Mesenchymal stem cell (in vitro differentiated cells and primary cell): ENCODE results near the gene SDCBP2.

Source experiments
- DNase-seq: peaks from one replicate; pipeline ENCODE4 v3.0.0-alpha.2; 2013
- H2AFZ ChIP-seq: one replicate; pipeline ENCODE4 v1.6.1; 2013; ENCODE audit warnings: low read depth, mild to moderate bottlenecking, control low read depth, inconsistent platforms, low read length, moderate library complexity
- H2AK5ac ChIP-seq: 2 replicates; pipeline ENCODE4 v1.6.1; 2013; ENCODE audit warnings: low read length, moderate library complexity, mild to moderate bottlenecking, inconsistent platforms; ENCODE audit not compliant: severe bottlenecking
- H2BK120ac ChIP-seq: one replicate; pipeline ENCODE4 v1.6.1; 2013; ENCODE audit warnings: low read depth, mild to moderate bottlenecking, inconsistent platforms, low read length, moderate library complexity
- H2BK12ac ChIP-seq, 2 experiments: one replicate each; pipeline ENCODE4 v1.6.1; 2013; ENCODE audit warnings: inconsistent platforms in 2 of 2, low read length in 2 of 2, mild to moderate bottlenecking in 2 of 2, moderate library complexity in 2 of 2, control low read depth in 1 of 2
- H2BK15ac ChIP-seq: one replicate; pipeline ENCODE4 v1.6.1; 2013; ENCODE audit warnings: mild to moderate bottlenecking, low read depth, inconsistent platforms; ENCODE audit not compliant: poor library complexity, severe bottlenecking
- H2BK5ac ChIP-seq: 2 replicates; pipeline ENCODE4 v1.6.1; 2013; ENCODE audit warnings: low read depth, mild to moderate bottlenecking, low read length, control low read depth, inconsistent platforms; ENCODE audit not compliant: poor library complexity, severe bottlenecking
- H3K14ac ChIP-seq, 2 experiments: one replicate each; pipeline ENCODE4 v1.6.1; 2013; ENCODE audit warnings: inconsistent platforms in 2 of 2, low read length in 2 of 2, control low read depth in 1 of 2, mild to moderate bottlenecking in 1 of 2, moderate library complexity in 1 of 2
- H3K18ac ChIP-seq, 2 experiments: one replicate each; pipeline ENCODE4 v1.6.1; 2013; ENCODE audit warnings: inconsistent platforms in 2 of 2, low read length in 2 of 2, control low read depth in 1 of 2, low read depth in 1 of 2, mild to moderate bottlenecking in 1 of 2
- H3K23ac ChIP-seq, 2 experiments: one replicate each; pipeline ENCODE4 v1.6.1; 2013; ENCODE audit warnings: inconsistent platforms in 2 of 2, low read length in 2 of 2, mild to moderate bottlenecking in 2 of 2, moderate library complexity in 2 of 2, control low read depth in 1 of 2
- H3K27ac ChIP-seq: 2 replicates; pipeline ENCODE4 v1.5.1; 2013; ENCODE audit warnings: mild to moderate bottlenecking, moderate library complexity, low read length, control low read depth, inconsistent platforms; ENCODE audit not compliant: poor library complexity, severe bottlenecking
- H3K27me3 ChIP-seq, 2 experiments: 2 replicates each; pipeline versions ENCODE4 v1.6.1 to v1.7.0; 2013; ENCODE audit warnings: low read length in 2 of 2, mild to moderate bottlenecking in 2 of 2, moderate library complexity in 2 of 2, control low read depth in 1 of 2, inconsistent platforms in 1 of 2; ENCODE audit not compliant: control insufficient read depth in 1 of 2, insufficient read depth in 1 of 2
- H3K36me3 ChIP-seq, 2 experiments: 2 replicates each; pipeline versions ENCODE4 v1.6.1 to v1.7.0; 2013; ENCODE audit warnings: low read length in 2 of 2, control low read depth in 1 of 2, inconsistent platforms in 1 of 2, low read depth in 1 of 2, mild to moderate bottlenecking in 1 of 2; ENCODE audit not compliant: insufficient read depth in 2 of 2, control insufficient read depth in 1 of 2
- H3K4ac ChIP-seq, 2 experiments: one replicate each; pipeline ENCODE4 v1.6.1; 2013; ENCODE audit warnings: inconsistent platforms in 2 of 2, low read length in 2 of 2, mild to moderate bottlenecking in 2 of 2, moderate library complexity in 2 of 2, control low read depth in 1 of 2, low read depth in 1 of 2
- H3K4me1 ChIP-seq: 2 replicates; pipeline ENCODE4 v1.6.1; 2013; ENCODE audit warnings: low read depth, low read length, control low read depth; ENCODE audit not compliant: control insufficient read depth, insufficient read depth
- H3K4me2 ChIP-seq: 2 replicates; pipeline ENCODE4 v1.6.1; 2013; ENCODE audit warnings: low read length, mild to moderate bottlenecking, inconsistent platforms; ENCODE audit not compliant: poor library complexity, severe bottlenecking
- H3K4me3 ChIP-seq, 2 experiments: 2 replicates each; pipeline versions ENCODE4 v1.5.1 to v1.7.0; 2013; ENCODE audit warnings: low read length in 2 of 2, mild to moderate bottlenecking in 2 of 2, control low read depth in 1 of 2, low read depth in 1 of 2; ENCODE audit not compliant: insufficient read depth in 1 of 2
- H3K79me1 ChIP-seq: replicated peaks from 2 replicates; pipeline ENCODE4 v1.6.1; 2013; ENCODE audit warnings: mild to moderate bottlenecking, control low read depth, low read length, inconsistent platforms; ENCODE audit not compliant: poor library complexity, severe bottlenecking
- H3K9ac ChIP-seq: 2 replicates; pipeline ENCODE4 v1.7.0; 2013; ENCODE audit warnings: mild to moderate bottlenecking, low read length, moderate library complexity
- H3K9me3 ChIP-seq: 2 replicates; pipeline ENCODE4 v1.7.0; 2013; ENCODE audit warnings: mild to moderate bottlenecking, low read length; ENCODE audit not compliant: control insufficient read depth
- H4K8ac ChIP-seq: one replicate; pipeline ENCODE4 v1.6.1; 2013; ENCODE audit warnings: inconsistent platforms, mild to moderate bottlenecking, low read length, moderate library complexity
- H4K91ac ChIP-seq: one replicate; pipeline ENCODE4 v1.6.1; 2013; ENCODE audit warnings: mild to moderate bottlenecking, low read length, inconsistent platforms
- WGBS: methylation state at CpG from one replicate; pipeline ENCODE4 v1.1.7; 2013; ENCODE audit warnings: mixed read lengths; 5-methylcytosine and 5-hydroxymethylcytosine counted together

Gene SDCBP2

DNA sequence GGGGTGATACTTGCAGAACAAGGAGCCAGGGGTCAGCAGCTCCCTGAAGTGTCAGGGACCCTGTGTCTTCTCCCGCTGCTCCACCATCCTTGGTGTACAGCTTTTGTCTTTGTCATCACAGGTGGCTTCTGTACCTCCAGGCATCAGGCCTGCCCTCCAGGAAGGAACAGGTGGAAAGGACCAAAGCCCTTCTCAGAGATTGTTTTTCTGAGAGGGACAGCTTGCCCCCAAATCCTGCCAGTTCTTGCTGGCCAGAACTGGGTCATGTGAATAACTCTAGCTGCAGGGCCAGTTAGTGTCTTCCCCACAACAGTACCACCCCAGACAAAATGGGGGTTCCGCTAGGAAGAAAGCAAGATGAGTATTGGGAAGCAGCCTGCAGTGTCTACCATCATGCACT lies 31.5 kb downstream of the SDCBP2 start:
- Histone ChIP-seq H2BK5ac (no peak overlapping the region), H3K27me3 (no peaks in the 10 kb centered on the region), H3K9me3 (no peaks in the 10 kb centered on the region), H2BK12ac (no peak overlapping the region), H4K91ac (no peak overlapping the region), H3K4ac (no peak overlapping the region), H3K23ac (no peak overlapping the region), H2BK15ac (no peak overlapping the region), H3K27ac (no peak overlapping the region), H3K14ac (no peak overlapping the region), H3K4me2 (no peak overlapping the region), H2AK5ac (no peak overlapping the region), H3K36me3 (peaks cover 31 to 63% of the 10 kb centered on the region in 2 experiments), H3K4me3 (no peak overlapping the region), H3K18ac (no peak overlapping the region), H3K79me1 (peaks cover 32% of the 10 kb centered on the region), H2AFZ (no peak overlapping the region), H2BK120ac (no peak overlapping the region), H4K8ac (no peak overlapping the region), H3K4me1 (peaks cover 13% of the 10 kb centered on the region), H3K9ac (no peak overlapping the region)
- 95% methylated on average over 2 of the region's 2 CpGs for WGBS
- no peak for DNase-seq

DNA sequence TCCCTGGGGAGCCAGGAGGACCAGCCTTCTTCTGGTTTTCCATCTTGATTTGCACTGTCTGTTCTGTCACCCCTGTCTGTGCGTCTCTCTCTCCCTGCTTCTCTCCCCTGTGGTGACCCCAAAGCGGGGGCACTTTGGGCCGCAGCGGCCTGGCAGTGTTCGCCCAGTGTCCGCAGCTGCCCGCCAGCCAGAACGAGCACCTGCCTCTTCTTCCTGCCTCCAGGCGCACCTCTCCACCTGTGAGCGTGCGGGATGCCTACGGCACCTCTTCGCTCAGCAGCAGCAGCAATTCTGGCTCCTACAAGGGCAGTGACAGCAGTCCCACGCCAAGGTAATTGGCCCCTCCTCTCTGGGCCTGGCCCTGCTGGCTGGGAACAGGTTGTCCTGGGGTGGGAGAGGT lies 32.0 kb downstream of the SDCBP2 start:
- no peak for DNase-seq
- no peaks in the 10 kb centered on the region for H3K27me3 ChIP-seq
- H4K8ac ChIP-seq: no peak overlapping the region
- no peak overlapping the region for H2BK5ac ChIP-seq
- H3K23ac ChIP-seq: no peak overlapping the region
- H3K14ac ChIP-seq: no peak overlapping the region
- peaks cover 31 to 63% of the 10 kb centered on the region in 2 experiments for H3K36me3 ChIP-seq
- H2AFZ ChIP-seq: no peak overlapping the region
- no peak overlapping the region for H2BK120ac ChIP-seq
- no peak overlapping the region for H3K27ac ChIP-seq
- 94% methylated on average over 14 of the region's 14 CpGs for WGBS
- no peak overlapping the region for H3K4ac ChIP-seq
- H3K4me3 ChIP-seq: no peak overlapping the region
- no peak overlapping the region for H3K18ac ChIP-seq
- peaks cover 13% of the 10 kb centered on the region for H3K4me1 ChIP-seq
- H3K9ac ChIP-seq: no peak overlapping the region
- H4K91ac ChIP-seq: no peak overlapping the region
- H2BK15ac ChIP-seq: no peak overlapping the region
- H2AK5ac ChIP-seq: no peak overlapping the region
- no peak overlapping the region for H3K4me2 ChIP-seq
- H2BK12ac ChIP-seq: no peak overlapping the region
- peaks cover 36% of the 10 kb centered on the region for H3K79me1 ChIP-seq
- no peaks in the 10 kb centered on the region for H3K9me3 ChIP-seq

DNA sequence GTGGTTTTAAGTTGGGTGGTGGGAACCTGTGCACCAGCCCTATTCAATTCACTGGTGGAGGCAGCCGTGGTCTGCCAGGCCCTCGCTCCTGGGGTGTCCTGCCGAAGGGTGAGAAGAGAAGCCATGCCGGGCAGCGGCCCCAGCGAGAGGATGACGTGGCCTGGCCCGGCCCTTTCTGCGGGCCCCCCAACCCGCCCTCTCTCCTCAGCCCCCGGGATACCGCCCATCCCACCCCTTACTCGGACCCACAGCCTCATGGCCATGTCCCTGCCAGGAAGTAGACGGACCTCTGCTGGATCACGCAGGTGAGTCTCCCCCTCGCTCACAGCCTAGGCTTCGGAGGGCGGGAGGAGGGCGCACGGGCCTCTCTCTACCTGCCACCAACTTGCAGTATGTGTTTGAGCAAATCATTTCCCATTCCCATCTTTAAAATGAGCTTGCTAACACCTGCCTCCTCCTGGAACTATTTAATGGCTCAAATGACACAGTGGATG lies 32.8 kb downstream of the SDCBP2 start:
- Histone ChIP-seq H4K8ac (no peak overlapping the region), H2BK120ac (no peak overlapping the region), H3K23ac (no peak overlapping the region), H2BK15ac (no peak overlapping the region), H3K4me2 (no peak overlapping the region), H3K14ac (no peak overlapping the region), H4K91ac (no peak overlapping the region), H3K4me3 (no peak overlapping the region), H2BK12ac (no peak overlapping the region), H3K9ac (no peak overlapping the region), H3K18ac (no peak overlapping the region), H3K79me1 (peaks cover 36% of the 10 kb centered on the region), H3K9me3 (no peaks in the 10 kb centered on the region), H3K27me3 (no peaks in the 10 kb centered on the region), H3K4ac (no peak overlapping the region), H3K4me1 (peaks cover 14% of the 10 kb centered on the region), H2BK5ac (no peak overlapping the region), H2AFZ (no peak overlapping the region), H3K27ac (no peak overlapping the region), H3K36me3 (peaks cover 31 to 63% of the 10 kb centered on the region in 2 experiments), H2AK5ac (no peak overlapping the region)
- no peak for DNase-seq
- 97% methylated on average over 20 of the region's 20 CpGs for WGBS

DNA sequence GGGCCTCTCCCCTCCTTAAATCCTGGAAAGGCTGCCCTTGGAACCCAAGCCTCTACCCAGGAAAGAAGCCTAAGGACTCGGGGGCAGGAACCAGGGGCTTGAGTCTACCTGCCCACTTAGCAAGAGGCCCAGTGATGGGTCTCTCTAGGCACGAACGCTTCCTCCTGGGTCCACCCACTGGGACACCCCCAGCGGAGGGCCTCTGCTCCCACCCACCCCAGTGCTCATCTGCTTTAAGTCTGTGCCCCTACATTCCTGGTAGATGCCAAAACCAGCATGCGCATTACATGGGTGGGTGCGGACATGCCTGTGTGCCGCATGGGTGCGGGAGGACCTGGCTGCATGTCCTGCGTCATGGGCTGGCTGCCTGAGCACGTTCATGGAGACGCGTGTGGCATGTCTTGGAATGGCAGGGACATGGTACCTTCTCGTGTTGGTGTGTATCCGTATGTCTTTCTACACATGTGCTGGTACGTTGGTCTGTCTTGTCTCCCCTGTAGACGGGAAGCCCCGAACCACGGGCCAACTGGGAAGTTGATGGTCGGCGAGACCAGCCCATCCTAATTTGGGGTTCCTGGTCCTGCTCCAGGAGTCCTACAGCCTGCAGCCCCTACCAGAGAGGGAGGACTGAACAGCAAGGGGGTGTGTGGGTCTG lies 33.5 kb downstream of the SDCBP2 start:
- peak overlapping the region; percentile 58 for H4K91ac ChIP-seq
- peaks cover 31 to 63% of the 10 kb centered on the region in 2 experiments for H3K36me3 ChIP-seq
- peak overlapping the region; percentile 31 for H4K8ac ChIP-seq
- WGBS: 96% methylated on average over 20 of the region's 20 CpGs
- H3K9ac ChIP-seq: no peak overlapping the region
- no peak overlapping the region for H2BK120ac ChIP-seq
- peaks cover 39% of the 10 kb centered on the region for H3K79me1 ChIP-seq
- H3K4me1 ChIP-seq: peaks cover 9% of the 10 kb centered on the region
- H3K4me2 ChIP-seq: no peak overlapping the region
- no peaks in the 10 kb centered on the region for H3K27me3 ChIP-seq
- no peak for DNase-seq
- H2BK5ac ChIP-seq: no peak overlapping the region
- H2AK5ac ChIP-seq: no peak overlapping the region
- H2BK15ac ChIP-seq: no peak overlapping the region
- no peak overlapping the region for H2AFZ ChIP-seq
- no peak overlapping the region for H3K27ac ChIP-seq
- H3K4ac ChIP-seq: no peak overlapping the region
- no peak overlapping the region for H3K23ac ChIP-seq
- H3K18ac ChIP-seq: no peak overlapping the region
- no peak overlapping the region for H3K14ac ChIP-seq
- H2BK12ac ChIP-seq: no peak overlapping the region
- H3K4me3 ChIP-seq: no peak overlapping the region
- no peaks in the 10 kb centered on the region for H3K9me3 ChIP-seq
